Measurements from ENCODE around the gene PTPRG.

PTPRG gene

GRCh38 chr3:61966200-61966599 is 404.8 kb downstream of the PTPRG start:
- no peak overlapping the region for H3K4me2 ChIP-seq (ENCODE audit: low read length)
- H3K4me3 ChIP-seq (ENCODE audit: low read length) = no peak overlapping the region
- H3K27me3 ChIP-seq (ENCODE audit: low read depth, low read length) = no peaks in the 10 kb centered on the region
- H3K36me3 ChIP-seq (replicated peaks; ENCODE audit: low read depth, low read length) = no peaks in the 10 kb centered on the region
- H4K20me1 ChIP-seq (ENCODE audit: insufficient read depth, low read length) = no peaks in the 10 kb centered on the region
- no peak overlapping the region for H3K9ac ChIP-seq (ENCODE audit: low read length)
- no peak overlapping the region for H2AFZ ChIP-seq (ENCODE audit: low read depth, low read length)
- no peak for TF ChIP-seq CTCF (IDR thresholded peaks at IDR 0.05; ENCODE audit: low read depth, low read length)
- H3K27ac ChIP-seq (ENCODE audit: low read length) = no peak overlapping the region
- no peaks in the 10 kb centered on the region for H3K4me1 ChIP-seq (ENCODE audit: low read length)
- no peaks in the 10 kb centered on the region for H3K79me2 ChIP-seq (ENCODE audit: low read length)
- no peaks in the 10 kb centered on the region for H3K9me3 ChIP-seq (ENCODE audit: insufficient read depth, low read length)

GRCh38 chr3:61967019-61967418 is 405.6 kb downstream of the PTPRG start:
- Histone ChIP-seq H3K4me3 (ENCODE audit: low read length) (no peak overlapping the region), H3K9ac (ENCODE audit: low read length) (no peak overlapping the region), H3K36me3 (replicated peaks; ENCODE audit: low read depth, low read length) (no peaks in the 10 kb centered on the region), H3K79me2 (ENCODE audit: low read length) (no peaks in the 10 kb centered on the region), H3K4me2 (ENCODE audit: low read length) (no peak overlapping the region), H3K27ac (ENCODE audit: low read length) (no peak overlapping the region), H4K20me1 (ENCODE audit: insufficient read depth, low read length) (no peaks in the 10 kb centered on the region), H3K27me3 (ENCODE audit: low read depth, low read length) (no peaks in the 10 kb centered on the region), H3K9me3 (ENCODE audit: insufficient read depth, low read length) (no peaks in the 10 kb centered on the region), H3K4me1 (ENCODE audit: low read length) (no peaks in the 10 kb centered on the region), H2AFZ (ENCODE audit: low read depth, low read length) (no peak overlapping the region)
- TF ChIP-seq EZH2phosphoT487 (IDR thresholded peaks at IDR 0.05; ENCODE audit: low read depth) (no peak), CTCF (IDR thresholded peaks at IDR 0.05; ENCODE audit: low read depth, low read length) (no peak)

GRCh38 chr3:61967937-61968336 is 406.6 kb downstream of the PTPRG start:
- H3K4me2 ChIP-seq (ENCODE audit: low read length) = no peak overlapping the region
- H3K27ac ChIP-seq (ENCODE audit: low read length) = no peak overlapping the region
- H4K20me1 ChIP-seq (ENCODE audit: insufficient read depth, low read length) = no peaks in the 10 kb centered on the region
- H2AFZ ChIP-seq (ENCODE audit: low read depth, low read length) = no peak overlapping the region
- no peaks in the 10 kb centered on the region for H3K9me3 ChIP-seq (ENCODE audit: insufficient read depth, low read length)
- no peaks in the 10 kb centered on the region for H3K4me1 ChIP-seq (ENCODE audit: low read length)
- H3K9ac ChIP-seq (ENCODE audit: low read length) = no peak overlapping the region
- TF ChIP-seq CTCF (IDR thresholded peaks at IDR 0.05; ENCODE audit: low read depth, low read length) (no peak), EZH2phosphoT487 (IDR thresholded peaks at IDR 0.05; ENCODE audit: low read depth) (no peak)
- no peaks in the 10 kb centered on the region for H3K36me3 ChIP-seq (replicated peaks; ENCODE audit: low read depth, low read length)
- no peaks in the 10 kb centered on the region for H3K79me2 ChIP-seq (ENCODE audit: low read length)
- no peak overlapping the region for H3K4me3 ChIP-seq (ENCODE audit: low read length)
- no peaks in the 10 kb centered on the region for H3K27me3 ChIP-seq (ENCODE audit: low read depth, low read length)

- TF ChIP-seq CTCF (IDR thresholded peaks at IDR 0.05; ENCODE audit: low read depth, low read length) (no peak), EZH2phosphoT487 (IDR thresholded peaks at IDR 0.05; ENCODE audit: low read depth) (no peak)
- no peak overlapping the region for H2AFZ ChIP-seq (ENCODE audit: low read depth, low read length)
- no peak overlapping the region for H3K4me3 ChIP-seq (ENCODE audit: low read length)
- no peaks in the 10 kb centered on the region for H3K36me3 ChIP-seq (replicated peaks; ENCODE audit: low read depth, low read length)
- no peak overlapping the region for H3K4me2 ChIP-seq (ENCODE audit: low read length)
- H3K4me1 ChIP-seq (ENCODE audit: low read length) = no peaks in the 10 kb centered on the region
- no peaks in the 10 kb centered on the region for H4K20me1 ChIP-seq (ENCODE audit: insufficient read depth, low read length)
- H3K9ac ChIP-seq (ENCODE audit: low read length) = no peak overlapping the region
- no peaks in the 10 kb centered on the region for H3K27me3 ChIP-seq (ENCODE audit: low read depth, low read length)
- no peak overlapping the region for H3K27ac ChIP-seq (ENCODE audit: low read length)
- H3K79me2 ChIP-seq (ENCODE audit: low read length) = no peaks in the 10 kb centered on the region
- H3K9me3 ChIP-seq (ENCODE audit: insufficient read depth, low read length) = no peaks in the 10 kb centered on the region
Observed at GRCh38 chr3:61974662-61975061, 413.3 kb downstream of the PTPRG start.

All from OCI-LY3 (cell line).